SK-N-SH (cell line): ENCODE data around the gene ZBED3. TPM values are rescaled to one million over a fixed set of nuclear protein-coding genes. Genes with fewer than 3 reads are reported as not detected.

Experiments
- CTCF ChIA-PET: fragments of 300-600, 350-600 bp; formaldehyde crosslinking; extraction: SDS; loops from one replicate; lab custom pipeline; 2021; lab: Yijun Ruan, JAX
- POLR2A ChIA-PET: fragments of 350-600 bp; sonication (Branson Sonifier 250); formaldehyde crosslinking; extraction: SDS; loops from one replicate; lab custom pipeline; 2020; ENCODE audit warnings: antibody characterized with exemption, inconsistent platforms; lab: Yijun Ruan, JAX
- DNase-seq: peaks from one replicate; pipeline ENCODE4 v3.0.0; 2012
- H2AFZ ChIP-seq: fragments of 200-600 bp; sonication (generic); 2 replicates; pipeline ENCODE4 v1.8.1; 2016; ENCODE audit warnings: antibody characterized with exemption, mild to moderate bottlenecking, low read depth
- H3F3A ChIP-seq: fragments of 200-600 bp; sonication (generic); replicated peaks from 2 replicates; pipeline ENCODE3; 2016; ENCODE audit warnings: antibody characterized with exemption, mild to moderate bottlenecking; ENCODE audit not compliant: insufficient read depth
- H3K27ac ChIP-seq, 2 experiments: fragments of 200-500 bp in 1 of 2; fragments of 200-600 bp in 1 of 2; sonication (Bioruptor generic) in 1 of 2; sonication (generic), shearing (Covaris generic) in 1 of 2; 2 replicates each; pipeline versions ENCODE4 v1.5.1 to v1.6.1; 2014 to 2016; ENCODE audit warnings: low read depth in 2 of 2, inconsistent platforms in 1 of 2, low read length in 1 of 2, mild to moderate bottlenecking in 1 of 2, mixed read lengths in 1 of 2
- H3K27me3 ChIP-seq: fragments of 200-600 bp; sonication (generic), shearing (Covaris generic); 2 replicates; pipeline ENCODE4 v1.6.1; 2016; ENCODE audit warnings: mixed run types; ENCODE audit not compliant: insufficient read depth
- H3K36me3 ChIP-seq, 2 experiments: fragments of 200-500 bp in 1 of 2; fragments of 200-600 bp in 1 of 2; sonication (Bioruptor generic) in 1 of 2; sonication (generic) in 1 of 2; replicated peaks in 1 of 2; 2 replicates each; pipeline versions ENCODE3 to v1.5.1; 2014 to 2016; ENCODE audit warnings: low read length in 1 of 2, mild to moderate bottlenecking in 1 of 2; ENCODE audit not compliant: insufficient read depth in 2 of 2, control insufficient read depth in 1 of 2
- H3K4me1 ChIP-seq, 2 experiments: fragments of 200-500 bp in 1 of 2; fragments of 200-600 bp in 1 of 2; sonication (Bioruptor generic) in 1 of 2; sonication (generic), shearing (Covaris generic) in 1 of 2; 2 replicates each; pipeline versions ENCODE4 v1.5.1 to v1.6.1; 2014 to 2016; ENCODE audit warnings: low read depth in 1 of 2, low read length in 1 of 2, mixed run types in 1 of 2; ENCODE audit not compliant: insufficient read depth in 2 of 2, control insufficient read depth in 1 of 2
- H3K4me2 ChIP-seq: fragments of 200-600 bp; sonication (generic), shearing (Covaris generic); 2 replicates; pipeline ENCODE4 v1.6.1; 2017; ENCODE audit warnings: mixed run types
- H3K4me3 ChIP-seq, 2 experiments: fragments of 200-500 bp in 1 of 2; fragments of 200-600 bp in 1 of 2; sonication (Bioruptor generic) in 1 of 2; sonication (generic), shearing (Covaris generic) in 1 of 2; 2 replicates each; pipeline versions ENCODE4 v1.5.1 to v1.8.1; 2014 to 2016; ENCODE audit warnings: low read depth in 2 of 2, inconsistent platforms in 1 of 2, low read length in 1 of 2, mild to moderate bottlenecking in 1 of 2, mixed read lengths in 1 of 2, moderate library complexity in 1 of 2
- H3K79me2 ChIP-seq: fragments of 200-600 bp; sonication (generic); 2 replicates; pipeline ENCODE4 v1.8.1; 2017; ENCODE audit warnings: mild to moderate bottlenecking; ENCODE audit not compliant: insufficient read depth
- H3K9ac ChIP-seq: fragments of 200-600 bp; sonication (generic); 2 replicates; pipeline ENCODE4 v1.6.1; 2017; ENCODE audit warnings: mixed run types
- H3K9me2 ChIP-seq: fragments of 200-600 bp; sonication (generic); 2 replicates; pipeline ENCODE4 v1.6.1; 2017; ENCODE audit warnings: mixed run types
- H3K9me3 ChIP-seq: fragments of 200-600 bp; sonication (generic); 2 replicates; pipeline ENCODE4 v1.6.1; 2017; ENCODE audit warnings: mixed run types, mild to moderate bottlenecking, moderate library complexity
- H4K20me1 ChIP-seq: fragments of 200-600 bp; sonication (generic); 2 replicates; pipeline ENCODE4 v1.6.1; 2017; ENCODE audit warnings: mild to moderate bottlenecking, mixed run types; ENCODE audit not compliant: insufficient read depth
- CHD2 ChIP-seq: fragments of 150-350 bp; IDR thresholded peaks from 2 replicates; pipeline ENCODE4 v1.6.1; 2018; ENCODE audit warnings: low read length; ENCODE audit not compliant: partially characterized antibody
- CTCF ChIP-seq: fragments of 200-600 bp; sonication (generic); IDR thresholded peaks from 2 replicates; pipeline ENCODE4 v1.6.1; 2017; ENCODE audit warnings: antibody characterized with exemption, mild to moderate bottlenecking, moderate library complexity
- EZH2phosphoT487 ChIP-seq: fragments of 200-600 bp; sonication (generic); IDR thresholded peaks from 2 replicates; pipeline ENCODE4 v1.6.1; 2017; ENCODE audit warnings: low read depth, mixed run types, mild to moderate bottlenecking, antibody characterized with exemption, moderate library complexity, borderline replicate concordance
- FOSL2 ChIP-seq: IDR thresholded peaks from 2 replicates; pipeline ENCODE4 v1.4.0; 2012; ENCODE audit warnings: low read depth, mild to moderate bottlenecking, moderate library complexity, borderline replicate concordance
- FOXJ3 ChIP-seq: sonication (generic); formaldehyde crosslinking; IDR thresholded peaks from 2 replicates; pipeline ENCODE4 v1.5.1; 2020; ENCODE audit warnings: mild to moderate bottlenecking, missing genetic modification reagents
- FOXM1 ChIP-seq: IDR thresholded peaks from 2 replicates; pipeline ENCODE4 v1.4.0; 2012; ENCODE audit warnings: low read depth, mild to moderate bottlenecking
- GABPA ChIP-seq: IDR thresholded peaks from 2 replicates; pipeline ENCODE4 v1.4.0; 2012; ENCODE audit warnings: low read depth, mild to moderate bottlenecking
- IRF3 ChIP-seq: fragments of 150-350 bp; IDR thresholded peaks from 2 replicates; pipeline ENCODE4 v1.6.1; 2016; ENCODE audit warnings: mild to moderate bottlenecking, low read depth, low read length
- MAX ChIP-seq: IDR thresholded peaks from 2 replicates; pipeline ENCODE4 v1.4.0; 2012; ENCODE audit warnings: low read depth
- MEF2A ChIP-seq: IDR thresholded peaks from 2 replicates; pipeline ENCODE4 v1.4.0; 2012; ENCODE audit warnings: low read depth, borderline replicate concordance
- MXI1 ChIP-seq: IDR thresholded peaks from 2 replicates; pipeline ENCODE4 v1.6.1; 2012; ENCODE audit warnings: mild to moderate bottlenecking, low read depth, low read length, improper control_type of control experiment
- NFIC ChIP-seq: IDR thresholded peaks from 2 replicates; pipeline ENCODE4 v1.4.0; 2012; ENCODE audit warnings: borderline replicate concordance
- RAD21 ChIP-seq: IDR thresholded peaks from 2 replicates; pipeline ENCODE4 v1.6.1; 2012; ENCODE audit warnings: mild to moderate bottlenecking, low read length
- RCOR1 ChIP-seq: fragments of 150-350 bp; IDR thresholded peaks from 2 replicates; pipeline ENCODE4 v1.6.1; 2017; ENCODE audit warnings: antibody characterized with exemption, low read length
- REST ChIP-seq: IDR thresholded peaks from 2 replicates; pipeline ENCODE4 v1.6.1; 2012; ENCODE audit warnings: mild to moderate bottlenecking, low read depth, low read length, moderate library complexity
- SMC3 ChIP-seq: IDR thresholded peaks from 2 replicates; pipeline ENCODE4 v1.6.1; 2012; ENCODE audit warnings: low read depth, low read length, improper control_type of control experiment
- TEAD4 ChIP-seq: IDR thresholded peaks from 2 replicates; pipeline ENCODE4 v1.4.0; 2012; ENCODE audit warnings: mild to moderate bottlenecking, borderline replicate concordance; ENCODE audit not compliant: insufficient read depth
- USF1 ChIP-seq: IDR thresholded peaks from 2 replicates; pipeline ENCODE4 v1.4.0; 2012; ENCODE audit warnings: low read depth, borderline replicate concordance
- ZBTB33 ChIP-seq: IDR thresholded peaks from 2 replicates; pipeline ENCODE4 v1.4.0; 2012; ENCODE audit warnings: low read depth, borderline replicate concordance
- WGBS: methylation state at CpG from one replicate; pipeline ENCODE4 v1.1.6; 2017; ENCODE audit warnings: low lambda C conversion rate; 5-methylcytosine and 5-hydroxymethylcytosine counted together
- polyA plus RNA-seq, 3 experiments: library from polyadenylated mRNA; depleted of rRNA; stranded (reverse); fragments of >200 nt; gene quantifications; 2 replicates each; pipeline ENCODE4 v1.2.3, GENCODE V29; 2012

Gene ZBED3
- polyA plus RNA-seq, 1 of the 3 experiments (the other 2 are of a cell fraction): 5.8 TPM

GRCh38 chr5:77066184-77066583 is 20.9 kb downstream of the ZBED3 start:
- 100% methylated on average over 1 of the region's 1 CpG for WGBS
- no peaks in the 10 kb centered on the region for H3F3A ChIP-seq
- no peak for TF ChIP-seq EZH2phosphoT487
- TF ChIP-seq CHD2: no peak
- TF ChIP-seq RAD21: no peak
- no peak for TF ChIP-seq ZBTB33
- TF ChIP-seq MAX: no peak
- TF ChIP-seq NFIC: no peak
- no peak for TF ChIP-seq MEF2A
- no peak for TF ChIP-seq TEAD4
- no peak for TF ChIP-seq GABPA
- no peak for TF ChIP-seq SMC3
- no peak for TF ChIP-seq FOXJ3
- TF ChIP-seq MXI1: no peak
- no peak for TF ChIP-seq RCOR1
- TF ChIP-seq FOXM1: no peak
- no peak for TF ChIP-seq FOSL2

GRCh38 chr5:77065256-77065655 is 21.8 kb downstream of the ZBED3 start:
- ChIA-PET POLR2A (no interaction called here), CTCF (interaction anchor here (1.1 to 6.4 kb wide), 2 partner anchors 12 to 13 kb away, joined by 3 to 44 read pairs; no protein-coding TSS in a partner anchor)
- Histone ChIP-seq H3K79me2 (no peaks in the 10 kb centered on the region), H3K4me1 (no peaks in the 10 kb centered on the region), H3K4me3 (no peak overlapping the region), H3K9me3 (no peaks in the 10 kb centered on the region), H2AFZ (no peak overlapping the region), H3K9me2 (no peaks in the 10 kb centered on the region), H3K27me3 (no peaks in the 10 kb centered on the region), H3K27ac (no peak overlapping the region), H3K9ac (no peak overlapping the region), H3K36me3 (peaks cover 66 to 84% of the 10 kb centered on the region in 2 experiments), H3F3A (no peaks in the 10 kb centered on the region), H3K4me2 (no peak overlapping the region), H4K20me1 (no peaks in the 10 kb centered on the region)
- 96% methylated on average over 3 of the region's 3 CpGs for WGBS
- DNase-seq: no peak
- TF ChIP-seq IRF3 (no peak), MEF2A (no peak), USF1 (no peak), CTCF (no peak), FOXJ3 (no peak), REST (no peak)

More at GRCh38 chr5:77066184-77066583, 20.9 kb downstream of the ZBED3 start:
- Histone ChIP-seq H3K27me3 (no peaks in the 10 kb centered on the region), H3K79me2 (no peaks in the 10 kb centered on the region), H3K36me3 (peaks cover 57 to 81% of the 10 kb centered on the region in 2 experiments), H3K9me3 (no peaks in the 10 kb centered on the region), H3K27ac (no peak overlapping the region), H3K4me2 (no peak overlapping the region), H3K4me1 (no peaks in the 10 kb centered on the region), H3K4me3 (no peak overlapping the region), H2AFZ (no peak overlapping the region), H3K9ac (no peak overlapping the region), H4K20me1 (no peaks in the 10 kb centered on the region), H3K9me2 (no peaks in the 10 kb centered on the region)
- POLR2A ChIA-PET: no interaction called here
- CTCF ChIA-PET: interaction anchor here (6.4 kb wide), 1 partner anchor 12 kb away, joined by 44 read pairs; no protein-coding TSS in a partner anchor
- no peak for DNase-seq
